Omental fat pad (tissue), 4 donors: ENCODE data around the gene QPRT. TPM values are rescaled to one million over a fixed set of nuclear protein-coding genes. Genes with fewer than 3 reads are reported as not detected.
"Not testable (repeated sequence)": the region's sequence is repeated elsewhere in the genome, so short reads cannot be mapped to it uniquely, and the experiment has no call there.

Experiments
- ATAC-seq: fragments of 150-250 bp; one replicate; pipeline ENCODE4 v1.9.1; 2016; ENCODE audit warnings: mild to moderate bottlenecking, moderate library complexity; ENCODE audit not compliant: low FRiP score
- DNase-seq: peaks from one replicate; pipeline ENCODE4 v3.0.0-alpha.2; 2019; ENCODE audit warnings: low spot score
- CTCF ChIP-seq, 3 donors: fragments of 450-650 bp; IDR thresholded peaks; one replicate each; pipeline ENCODE4 v1.5.1; 2016 to 2017; ENCODE audit warnings: antibody characterized with exemption in 3 of 3, mild to moderate bottlenecking in 3 of 3, moderate library complexity in 2 of 3
- total RNA-seq, 4 donors: library from RNA; depleted of rRNA; stranded (reverse); fragments of >200 nt; gene quantifications; one replicate each; pipeline ENCODE4 v1.1.0, GENCODE V29; 2016

The QPRT gene
- total RNA-seq, 4 donors from 2014 or later, result 6.1 to 27.1 (median 8.5) TPM

GRCh38 chr16:29727452-29727851 lies 48.5 kb downstream of the QPRT start:
- DNase-seq, result no peak
- TF ChIP-seq CTCF (IDR thresholded peaks at IDR 0.05), result no peak
- no peak for ATAC-seq

GRCh38 chr16:29729116-29729521 lies 50.1 kb downstream of the QPRT start:
- ATAC-seq, result no peak
- TF ChIP-seq CTCF (IDR thresholded peaks at IDR 0.05), result no peak
- DNase-seq, result no peak

- DNase-seq, result no peak
- ATAC-seq, result no peak
- no peak for TF ChIP-seq CTCF (IDR thresholded peaks at IDR 0.05)
Measured at GRCh38 chr16:29730649-29731048, 51.7 kb downstream of the QPRT start.

GRCh38 chr16:29731768-29732601 lies 53.0 kb downstream of the QPRT start:
- ATAC-seq, DNase-seq: not testable (repeated sequence)

- no peak for TF ChIP-seq CTCF (IDR thresholded peaks at IDR 0.05)
- ATAC-seq (no peak), DNase-seq (no peak)
Measured at GRCh38 chr16:29734786-29735185, 55.8 kb downstream of the QPRT start.

GRCh38 chr16:29736112-29736511 lies 57.1 kb downstream of the QPRT start:
- DNase-seq, result no peak
- TF ChIP-seq CTCF (IDR thresholded peaks at IDR 0.05), result no peak
- ATAC-seq, result no peak

GRCh38 chr16:29736764-29737163 lies 57.8 kb downstream of the QPRT start:
- no peak for ATAC-seq
- no peak for DNase-seq

More at GRCh38 chr16:29736764-29737163, 57.8 kb downstream of the QPRT start:
- TF ChIP-seq CTCF (IDR thresholded peaks at IDR 0.05), result no peak
